Caco-2 (cell line): ENCODE measurements around the gene SLIT3. TPM values are rescaled to one million over a fixed set of nuclear protein-coding genes. Genes with fewer than 3 reads are reported as not detected.

Experiments
- BruUV-seq: library from RNA; stranded (reverse); fragments of 400-500 nt; replicated peaks from 2 replicates; lab custom pipeline; 2021; lab: Mats Ljungman, UMichigan
- CTCF ChIA-PET: fragments of 300-600 bp; sonication (Branson Sonifier 250); formaldehyde crosslinking; loops from one replicate; lab custom pipeline; 2022; ENCODE audit warnings: antibody characterized with exemption; lab: Charles Lee
- POLR2A ChIA-PET: fragments of 300-600 bp; sonication (Branson Sonifier 250); formaldehyde crosslinking; loops from one replicate; lab custom pipeline; 2022; ENCODE audit warnings: antibody characterized with exemption; lab: Charles Lee
- DNase-seq, 2 experiments: peaks; one replicate each; pipeline versions ENCODE4 v3.0.0 to v3.0.0-alpha.2; 2020 to 2022
- H3K27me3 ChIP-seq: replicated peaks from 2 replicates; pipeline ENCODE4 v1.6.0; 2011; ENCODE audit warnings: low read length; ENCODE audit not compliant: control insufficient read depth, insufficient read depth
- H3K36me3 ChIP-seq: 2 replicates; pipeline ENCODE4 v1.5.1; 2011; ENCODE audit warnings: low read length; ENCODE audit not compliant: control insufficient read depth, insufficient read depth
- H3K4me1 ChIP-seq: fragments of 250-450 bp; sonication (Bioruptor Pico); 2 replicates; pipeline ENCODE4 v1.5.1; 2020; ENCODE audit warnings: mild to moderate bottlenecking
- H3K4me3 ChIP-seq: 2 replicates; pipeline ENCODE4 v1.5.1; 2011; ENCODE audit warnings: low read depth, mild to moderate bottlenecking, control low read depth, low read length
- H3K9me3 ChIP-seq: fragments of 250-450 bp; sonication (Bioruptor Pico); 2 replicates; pipeline ENCODE4 v1.5.1; 2020; ENCODE audit warnings: mild to moderate bottlenecking, moderate library complexity
- H3K27ac Mint-ChIP-seq: one replicate; pipeline ENCODE4 v1.8.0; 2022; ENCODE audit warnings: mixed read lengths; ENCODE audit not compliant: unreplicated experiment
- H3K27me3 Mint-ChIP-seq: one replicate; pipeline ENCODE4 v1.8.0; 2022; ENCODE audit warnings: mixed read lengths; ENCODE audit not compliant: insufficient read depth, unreplicated experiment
- H3K36me3 Mint-ChIP-seq: one replicate; pipeline ENCODE4 v1.8.0; 2022; ENCODE audit warnings: mild to moderate bottlenecking, mixed read lengths; ENCODE audit not compliant: insufficient read depth, unreplicated experiment
- H3K4me1 Mint-ChIP-seq: one replicate; pipeline ENCODE4 v1.8.0; 2022; ENCODE audit warnings: low read depth, mixed read lengths; ENCODE audit not compliant: unreplicated experiment
- H3K4me3 Mint-ChIP-seq: one replicate; pipeline ENCODE4 v1.8.0; 2022; ENCODE audit warnings: mild to moderate bottlenecking, moderate library complexity, mixed read lengths; ENCODE audit not compliant: unreplicated experiment
- H3K9me3 Mint-ChIP-seq: one replicate; pipeline ENCODE4 v1.8.0; 2022; ENCODE audit warnings: mixed read lengths; ENCODE audit not compliant: unreplicated experiment
- intact Hi-C: fragments of 100-400 bp; cut with micrococcal nuclease; formaldehyde crosslinking; loops from one replicate; pipeline ENCODE4 v1.10.0; 2022; ENCODE audit not compliant: unreplicated experiment
- total RNA-seq: library from RNA; stranded (reverse); gene quantifications from 2 replicates; pipeline ENCODE4 v1.2.3, GENCODE V29; 2022
- TF ChIP-seq, protein P1 (sequence below), 2 experiments: fragments of 200-600 bp in 1 of 2; IDR thresholded peaks; 1 replicate in 1 of 2; 2 replicates in 1 of 2; pipeline versions ENCODE4 v1.5.1 to v1.8.0; 2011 to 2022; ENCODE audit warnings: antibody characterized with exemption in 1 of 2, control low read depth in 1 of 2, inconsistent platforms in 1 of 2, low read depth in 1 of 2, low read length in 1 of 2, mild to moderate bottlenecking in 1 of 2, moderate library complexity in 1 of 2; ENCODE audit not compliant: insufficient read depth in 1 of 2, severe bottlenecking in 1 of 2, unreplicated experiment in 1 of 2

SLIT3 gene
- total RNA-seq, 1 experiment from 2014 or later = 2.1 TPM

DNA sequence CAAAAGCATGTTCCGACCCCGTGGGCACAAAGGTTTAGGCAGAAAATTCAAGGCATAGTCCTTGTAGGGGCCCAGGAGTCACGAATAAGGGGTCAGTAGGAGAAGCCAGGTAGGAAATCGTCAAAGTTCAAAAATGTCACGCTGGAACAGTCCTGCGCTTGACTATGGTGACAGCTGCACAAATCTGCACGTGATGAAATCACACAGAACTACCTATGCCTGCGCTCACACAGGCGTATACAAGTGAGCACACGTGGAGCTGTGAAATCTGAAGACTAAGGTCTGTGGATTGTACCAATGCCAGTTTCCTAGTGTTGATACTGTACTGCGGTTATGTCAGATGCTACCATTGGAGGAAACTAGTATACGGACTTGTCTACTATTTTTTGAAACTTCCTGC lies 418.7 kb downstream of the SLIT3 start:
- peaks cover 2% of the 10 kb centered on the region for H3K27me3 Mint-ChIP-seq
- TF ChIP-seq, protein P1, sequence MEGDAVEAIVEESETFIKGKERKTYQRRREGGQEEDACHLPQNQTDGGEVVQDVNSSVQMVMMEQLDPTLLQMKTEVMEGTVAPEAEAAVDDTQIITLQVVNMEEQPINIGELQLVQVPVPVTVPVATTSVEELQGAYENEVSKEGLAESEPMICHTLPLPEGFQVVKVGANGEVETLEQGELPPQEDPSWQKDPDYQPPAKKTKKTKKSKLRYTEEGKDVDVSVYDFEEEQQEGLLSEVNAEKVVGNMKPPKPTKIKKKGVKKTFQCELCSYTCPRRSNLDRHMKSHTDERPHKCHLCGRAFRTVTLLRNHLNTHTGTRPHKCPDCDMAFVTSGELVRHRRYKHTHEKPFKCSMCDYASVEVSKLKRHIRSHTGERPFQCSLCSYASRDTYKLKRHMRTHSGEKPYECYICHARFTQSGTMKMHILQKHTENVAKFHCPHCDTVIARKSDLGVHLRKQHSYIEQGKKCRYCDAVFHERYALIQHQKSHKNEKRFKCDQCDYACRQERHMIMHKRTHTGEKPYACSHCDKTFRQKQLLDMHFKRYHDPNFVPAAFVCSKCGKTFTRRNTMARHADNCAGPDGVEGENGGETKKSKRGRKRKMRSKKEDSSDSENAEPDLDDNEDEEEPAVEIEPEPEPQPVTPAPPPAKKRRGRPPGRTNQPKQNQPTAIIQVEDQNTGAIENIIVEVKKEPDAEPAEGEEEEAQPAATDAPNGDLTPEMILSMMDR (IDR thresholded peaks at IDR 0.05; ENCODE audit: insufficient read depth in 1 of 2, low read depth in 1 of 2, low read length in 1 of 2, severe bottlenecking in 1 of 2, unreplicated experiment in 1 of 2) = no peak
- H3K4me1 Mint-ChIP-seq = no peaks in the 10 kb centered on the region
- POLR2A ChIA-PET = no interaction called here
- Histone ChIP-seq H3K4me1 (no peaks in the 10 kb centered on the region), H3K36me3 (no peaks in the 10 kb centered on the region), H3K4me3 (no peak overlapping the region), H3K27me3 (peaks cover 1% of the 10 kb centered on the region; the same call in 1 of the 2 replicates), H3K9me3 (no peaks in the 10 kb centered on the region)
- no peaks in the 10 kb centered on the region for H3K9me3 Mint-ChIP-seq
- DNase-seq = no peak
- H3K4me3 Mint-ChIP-seq = no peak overlapping the region
- intact Hi-C loops = no loop called here
- BruUV-seq = no TSS peak
- CTCF ChIA-PET = no interaction called here
- H3K36me3 Mint-ChIP-seq = no peaks in the 10 kb centered on the region
- H3K27ac Mint-ChIP-seq = no peak overlapping the region

DNA sequence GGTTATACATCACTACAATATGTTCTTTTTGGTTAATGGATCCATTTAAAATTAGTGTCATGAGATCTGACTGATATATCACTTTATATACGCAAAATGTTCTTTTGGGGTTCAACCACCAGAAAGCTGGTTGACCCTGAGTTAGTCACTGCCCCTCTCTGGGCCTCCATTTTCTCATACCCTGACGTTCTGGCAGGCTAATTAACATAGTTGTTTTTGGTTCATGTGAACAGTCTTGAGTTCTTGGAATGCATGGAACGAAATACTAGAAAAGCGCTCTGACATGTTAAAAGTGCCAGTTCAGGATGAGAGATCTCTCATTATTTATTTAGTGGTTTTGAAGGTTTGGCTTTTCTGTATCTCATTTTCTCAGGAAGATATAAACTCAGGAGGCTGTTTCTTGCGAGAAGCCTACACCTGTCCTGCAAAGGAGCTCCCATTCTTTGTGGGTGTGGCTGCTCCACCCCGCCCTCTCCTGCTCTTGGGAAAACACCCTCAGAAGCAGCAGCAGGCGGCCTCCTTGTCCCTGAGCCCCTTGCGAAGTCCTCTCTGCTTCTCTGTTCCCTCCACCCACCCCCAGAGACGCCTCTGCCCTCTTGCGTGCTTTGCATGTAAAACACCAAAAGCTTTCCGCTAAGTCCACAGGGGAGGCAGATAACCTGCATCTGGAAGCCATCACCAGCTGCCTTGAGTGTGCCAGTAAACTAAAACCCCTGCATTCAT lies 419.4 kb downstream of the SLIT3 start:
- H3K27me3 Mint-ChIP-seq = no peaks in the 10 kb centered on the region
- Histone ChIP-seq H3K27me3 (peaks cover 1% of the 10 kb centered on the region; the same call in 1 of the 2 replicates), H3K4me3 (no peak overlapping the region), H3K9me3 (no peaks in the 10 kb centered on the region), H3K36me3 (no peaks in the 10 kb centered on the region), H3K4me1 (no peaks in the 10 kb centered on the region)
- H3K4me1 Mint-ChIP-seq = no peaks in the 10 kb centered on the region
- intact Hi-C loops = loop anchor here (1.0 kb wide), 1 partner anchor 175 kb away; no protein-coding TSS in a partner anchor
- no TSS peak for BruUV-seq
- no peak overlapping the region for H3K4me3 Mint-ChIP-seq
- H3K9me3 Mint-ChIP-seq = no peaks in the 10 kb centered on the region
- ChIA-PET POLR2A (no interaction called here), CTCF (no interaction called here)
- TF ChIP-seq, protein P1 (IDR thresholded peaks at IDR 0.05; ENCODE audit: insufficient read depth in 1 of 2, low read depth in 1 of 2, low read length in 1 of 2, severe bottlenecking in 1 of 2, unreplicated experiment in 1 of 2) = no peak
- H3K36me3 Mint-ChIP-seq = no peaks in the 10 kb centered on the region
- DNase-seq = peak in 1 of 2 experiments; percentile 11
- H3K27ac Mint-ChIP-seq = no peak overlapping the region

DNA sequence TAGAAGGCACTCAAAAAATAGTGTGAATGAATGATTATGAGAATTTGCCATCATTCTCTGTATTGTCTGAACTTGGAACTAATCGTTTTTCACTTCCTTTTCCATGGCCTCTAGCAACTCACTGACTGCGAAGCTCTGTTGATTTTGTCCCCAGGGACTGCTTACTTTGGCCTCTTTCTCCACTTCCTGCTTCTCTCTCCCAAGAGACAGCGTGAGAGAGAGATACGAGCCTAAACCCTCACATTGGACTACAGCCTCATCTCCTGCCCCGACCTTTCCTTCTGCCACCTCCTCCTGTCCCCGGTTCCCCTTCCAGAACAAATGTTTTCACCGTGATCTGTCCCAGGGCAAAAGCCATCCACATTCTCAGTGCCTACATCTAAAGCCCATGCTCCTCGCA lies 421.0 kb downstream of the SLIT3 start:
- intact Hi-C loops = no loop called here
- Histone ChIP-seq H3K4me1 (peaks cover under 1% of the 10 kb centered on the region; the same call in 1 of the 2 replicates), H3K9me3 (no peaks in the 10 kb centered on the region), H3K4me3 (no peak overlapping the region), H3K36me3 (no peaks in the 10 kb centered on the region), H3K27me3 (peaks cover 1% of the 10 kb centered on the region; the same call in 1 of the 2 replicates)
- Mint-ChIP-seq H3K36me3 (no peaks in the 10 kb centered on the region), H3K27ac (no peak overlapping the region), H3K9me3 (no peaks in the 10 kb centered on the region), H3K4me3 (no peak overlapping the region), H3K4me1 (no peaks in the 10 kb centered on the region), H3K27me3 (peaks cover 4% of the 10 kb centered on the region)
- ChIA-PET CTCF (no interaction called here), POLR2A (no interaction called here)
- TF ChIP-seq, protein P1 (IDR thresholded peaks at IDR 0.05; ENCODE audit: insufficient read depth in 1 of 2, low read depth in 1 of 2, low read length in 1 of 2, severe bottlenecking in 1 of 2, unreplicated experiment in 1 of 2) = no peak
- BruUV-seq = no TSS peak
- no peak for DNase-seq
